ENCODE data around the gene AUNIP. TPM values are rescaled to one million over a fixed set of nuclear protein-coding genes. Genes with fewer than 3 reads are reported as not detected.

Gene AUNIP
- total and polyA plus RNA-seq, 7 donors: 0.05 to 0.47 (median 0.13) TPM; not detected in 2

DNA sequence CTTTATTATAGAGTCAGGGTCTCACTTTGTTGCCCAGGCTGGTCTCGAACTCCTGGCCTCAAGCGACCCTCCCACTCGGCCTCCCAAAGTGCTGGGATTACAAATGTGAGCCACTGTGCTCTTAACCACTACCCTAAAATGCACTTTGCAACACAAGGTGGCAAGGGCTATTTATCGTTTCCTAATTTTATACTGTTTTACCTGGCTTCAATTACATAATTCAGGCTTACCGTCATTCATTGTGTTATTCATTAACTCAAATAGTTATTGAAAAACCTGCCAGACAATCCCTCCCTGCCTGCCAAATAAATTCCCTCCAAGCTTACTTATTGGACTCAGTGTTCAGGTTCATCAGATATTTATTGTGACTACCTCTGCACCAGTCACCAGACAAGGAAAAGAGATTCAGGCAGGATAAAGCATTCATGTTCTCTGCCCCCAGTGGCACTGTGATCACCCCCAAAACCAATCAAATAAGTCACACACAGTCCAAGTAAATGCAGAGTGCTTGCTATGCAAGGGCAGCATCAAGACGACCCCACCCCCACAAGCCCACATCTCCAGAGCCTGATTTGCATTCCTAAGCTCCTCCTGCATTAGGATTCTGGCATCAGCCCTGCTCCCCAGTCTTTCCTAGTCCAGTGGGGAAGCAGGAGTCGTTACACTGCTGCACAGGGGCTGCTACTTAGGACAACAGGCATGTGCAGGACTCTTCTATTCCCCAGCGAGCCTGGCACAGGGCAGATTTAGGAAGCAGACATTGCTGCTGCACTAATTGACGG lies 8.1 kb upstream of the AUNIP start:
- intact Hi-C loops (cut with DNase I): no loop called here
- TF ChIP-seq, protein P1, sequence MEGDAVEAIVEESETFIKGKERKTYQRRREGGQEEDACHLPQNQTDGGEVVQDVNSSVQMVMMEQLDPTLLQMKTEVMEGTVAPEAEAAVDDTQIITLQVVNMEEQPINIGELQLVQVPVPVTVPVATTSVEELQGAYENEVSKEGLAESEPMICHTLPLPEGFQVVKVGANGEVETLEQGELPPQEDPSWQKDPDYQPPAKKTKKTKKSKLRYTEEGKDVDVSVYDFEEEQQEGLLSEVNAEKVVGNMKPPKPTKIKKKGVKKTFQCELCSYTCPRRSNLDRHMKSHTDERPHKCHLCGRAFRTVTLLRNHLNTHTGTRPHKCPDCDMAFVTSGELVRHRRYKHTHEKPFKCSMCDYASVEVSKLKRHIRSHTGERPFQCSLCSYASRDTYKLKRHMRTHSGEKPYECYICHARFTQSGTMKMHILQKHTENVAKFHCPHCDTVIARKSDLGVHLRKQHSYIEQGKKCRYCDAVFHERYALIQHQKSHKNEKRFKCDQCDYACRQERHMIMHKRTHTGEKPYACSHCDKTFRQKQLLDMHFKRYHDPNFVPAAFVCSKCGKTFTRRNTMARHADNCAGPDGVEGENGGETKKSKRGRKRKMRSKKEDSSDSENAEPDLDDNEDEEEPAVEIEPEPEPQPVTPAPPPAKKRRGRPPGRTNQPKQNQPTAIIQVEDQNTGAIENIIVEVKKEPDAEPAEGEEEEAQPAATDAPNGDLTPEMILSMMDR (IDR thresholded peaks at IDR 0.05): no peak
- no peaks in the 10 kb centered on the region for H3K27me3 ChIP-seq (ENCODE audit: insufficient read depth in 3 of 3, low read length in 2 of 3)

DNA sequence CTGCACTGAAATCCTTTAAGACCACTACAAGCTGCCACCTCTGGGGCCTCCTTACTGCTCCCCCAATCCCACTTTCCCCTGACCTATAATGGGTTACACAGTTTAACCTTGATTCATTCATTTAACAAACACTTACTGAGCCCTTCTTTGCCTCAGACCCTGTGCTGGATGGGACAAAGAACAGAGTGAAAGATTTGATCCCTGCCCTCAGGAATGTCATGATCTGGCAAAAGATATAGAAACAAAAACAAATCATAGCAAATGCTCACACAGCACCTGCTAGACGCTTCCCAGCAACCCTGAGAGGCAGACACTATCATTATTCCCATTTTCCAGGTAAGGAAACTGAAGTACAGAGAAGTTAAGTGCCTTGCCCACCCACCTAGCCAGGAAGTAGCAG lies 7.0 kb upstream of the AUNIP start:
- Histone ChIP-seq H3K4me1 (no peaks in the 10 kb centered on the region), H3K27me3 (ENCODE audit: insufficient read depth in 3 of 3, low read length in 2 of 3) (no peaks in the 10 kb centered on the region), H3K36me3 (ENCODE audit: insufficient read depth in 1 of 2, low read depth in 1 of 2) (no peaks in the 10 kb centered on the region), H3K9me3 (no peaks in the 10 kb centered on the region), H3K27ac (no peak overlapping the region), H3K4me3 (no peak overlapping the region)
- 83 to 93% (median 92%) methylated on average over 1 of the region's 1 CpG for WGBS, 3 donors
- intact Hi-C loops (cut with DNase I): no loop called here
- DNase-seq (no peak), ATAC-seq (no peak)
- TF ChIP-seq, protein P1 (IDR thresholded peaks at IDR 0.05): no peak

More for the DNA sequence above, 8.1 kb upstream of the AUNIP start:
- Histone ChIP-seq H3K36me3 (ENCODE audit: insufficient read depth in 1 of 2, low read depth in 1 of 2) (no peaks in the 10 kb centered on the region), H3K4me1 (peaks cover 7% of the 10 kb centered on the region), H3K9me3 (no peaks in the 10 kb centered on the region), H3K4me3 (no peak overlapping the region), H3K27ac (no peak overlapping the region)
- no peak for DNase-seq
- no peak for ATAC-seq
- WGBS, 3 donors: 70 to 77% (median 75%) methylated on average over 9 of the region's 9 CpGs

DNA sequence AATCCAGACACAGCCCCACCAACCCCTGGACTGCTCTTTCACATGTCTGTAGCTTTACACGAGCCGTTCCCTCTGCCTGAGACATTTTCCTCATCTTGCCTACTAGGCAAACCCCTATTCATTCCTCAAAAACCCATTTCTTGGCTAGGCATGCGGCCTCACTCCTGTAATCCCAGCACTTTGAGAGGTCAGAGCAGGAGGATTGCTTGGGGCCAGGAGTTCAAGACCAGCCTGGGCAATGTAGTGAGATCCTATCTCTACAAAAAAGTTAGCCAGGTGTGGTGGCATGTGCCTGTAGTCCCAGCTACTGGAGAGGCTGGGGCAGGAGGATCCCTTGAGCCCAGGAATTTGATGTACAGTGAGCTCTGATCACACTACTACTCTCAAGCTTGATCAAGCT lies 5.2 kb upstream of the AUNIP start:
- Histone ChIP-seq H3K4me1 (no peaks in the 10 kb centered on the region), H3K27ac (no peak overlapping the region), H3K4me3 (no peak overlapping the region), H3K9me3 (no peaks in the 10 kb centered on the region), H3K36me3 (ENCODE audit: insufficient read depth in 1 of 2, low read depth in 1 of 2) (no peaks in the 10 kb centered on the region), H3K27me3 (ENCODE audit: insufficient read depth in 3 of 3, low read length in 2 of 3) (no peaks in the 10 kb centered on the region)
- no peak for ATAC-seq
- intact Hi-C loops (cut with DNase I): no loop called here
- TF ChIP-seq, protein P1 (IDR thresholded peaks at IDR 0.05): no peak
- 88 to 94% (median 91%) methylated on average over 3 of the region's 3 CpGs for WGBS, 3 donors
- DNase-seq: no peak

DNA sequence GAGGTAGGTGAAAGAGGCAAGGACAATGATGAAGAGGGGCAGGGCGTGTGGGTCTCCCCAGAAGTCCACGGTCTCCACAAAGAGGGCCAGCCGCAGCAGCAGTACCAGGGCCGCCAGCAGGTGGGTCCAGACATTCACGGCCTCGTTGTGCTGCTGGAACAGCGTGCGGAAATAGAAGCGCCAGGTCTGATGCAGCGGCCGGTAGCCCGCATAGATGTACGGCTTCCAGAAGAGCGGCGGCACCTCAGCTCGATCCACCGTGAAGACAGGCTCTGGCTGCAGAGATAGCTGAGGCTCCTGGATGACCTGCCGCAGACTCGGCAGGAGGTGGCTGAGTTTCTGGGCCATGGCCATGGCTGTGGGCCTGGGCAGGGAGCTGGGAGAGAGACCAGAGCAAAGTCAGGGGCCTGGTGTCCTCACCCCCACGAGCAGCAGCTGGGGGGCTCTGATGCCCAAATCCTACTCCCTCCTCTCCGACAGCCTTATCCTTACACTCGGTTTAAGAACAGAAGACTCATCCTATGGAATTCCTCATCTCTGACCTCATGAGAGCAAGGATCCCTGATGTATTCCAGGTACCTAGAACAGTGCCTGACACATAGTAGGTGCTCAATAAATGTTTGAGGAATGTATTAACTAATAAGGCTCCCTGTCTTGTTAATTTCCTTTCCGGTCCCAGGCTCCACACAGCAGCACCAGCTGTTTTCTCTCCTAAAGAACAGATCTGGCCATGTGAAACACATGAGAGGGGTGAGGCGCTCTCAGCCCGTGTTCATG lies 4.4 kb upstream of the AUNIP start:
- DNase-seq: no peak
- H3K9me3 ChIP-seq: no peaks in the 10 kb centered on the region
- TF ChIP-seq, protein P1 (IDR thresholded peaks at IDR 0.05): no peak
- H3K27me3 ChIP-seq (ENCODE audit: insufficient read depth in 3 of 3, low read length in 2 of 3): no peaks in the 10 kb centered on the region
- H3K27ac ChIP-seq: no peak overlapping the region
- no peaks in the 10 kb centered on the region for H3K36me3 ChIP-seq (ENCODE audit: insufficient read depth in 1 of 2, low read depth in 1 of 2)
- no peak for ATAC-seq
- H3K4me1 ChIP-seq: peaks cover 3% of the 10 kb centered on the region
- 89 to 92% (median 89%) methylated on average over 25 of the region's 25 CpGs for WGBS, 3 donors
- no peak overlapping the region for H3K4me3 ChIP-seq
- intact Hi-C loops (cut with DNase I): no loop called here
